ENCODE measurements around the gene BRSK2. TPM values are rescaled to one million over a fixed set of nuclear protein-coding genes. Genes with fewer than 3 reads are reported as not detected.
"Not testable (repeated sequence)": the region's sequence is repeated elsewhere in the genome, so short reads cannot be mapped to it uniquely, and the experiment has no call there.

Gene BRSK2
- total RNA-seq, 1 donor from 2014 or later: 0.93 TPM

DNA sequence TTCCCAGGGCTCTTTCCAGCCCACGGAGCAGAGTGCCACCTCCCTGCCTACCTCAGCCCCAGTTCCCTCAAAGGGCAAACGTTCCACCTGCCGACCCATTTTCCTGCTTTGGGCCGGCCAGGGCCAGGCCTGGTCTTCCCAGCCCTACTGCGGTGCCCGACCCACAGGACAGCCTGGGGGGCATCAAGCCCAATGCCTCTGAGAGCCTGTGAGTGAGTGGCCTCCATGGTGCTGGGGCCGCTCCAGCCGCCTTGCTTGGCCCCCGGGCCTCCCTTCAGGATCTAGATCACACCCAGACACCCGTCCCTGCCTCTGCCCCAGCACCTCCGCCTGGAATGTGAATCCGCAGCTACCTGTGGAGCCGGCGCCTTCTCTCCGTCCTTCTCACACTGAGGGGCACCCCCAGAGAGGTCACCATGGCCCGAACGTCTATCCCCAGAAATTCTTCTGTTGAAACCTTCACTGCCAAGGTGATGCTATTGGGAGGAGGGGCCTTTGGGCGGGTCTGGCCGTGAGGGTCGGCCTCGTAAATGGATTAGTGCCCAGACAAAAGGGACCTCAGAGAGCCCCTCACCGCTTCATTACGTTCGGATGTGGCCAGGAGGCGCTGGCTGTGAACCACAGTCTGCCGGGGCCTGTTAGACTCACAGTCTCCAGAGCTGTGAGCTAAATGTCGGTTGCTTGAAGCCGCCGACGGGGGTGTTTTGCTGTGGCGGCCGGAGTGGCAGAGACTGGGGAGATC is 36.2 kb upstream of the BRSK2 start:
- no peak for DNase-seq (ENCODE audit: extremely low read depth, low read depth, low spot score)

DNA sequence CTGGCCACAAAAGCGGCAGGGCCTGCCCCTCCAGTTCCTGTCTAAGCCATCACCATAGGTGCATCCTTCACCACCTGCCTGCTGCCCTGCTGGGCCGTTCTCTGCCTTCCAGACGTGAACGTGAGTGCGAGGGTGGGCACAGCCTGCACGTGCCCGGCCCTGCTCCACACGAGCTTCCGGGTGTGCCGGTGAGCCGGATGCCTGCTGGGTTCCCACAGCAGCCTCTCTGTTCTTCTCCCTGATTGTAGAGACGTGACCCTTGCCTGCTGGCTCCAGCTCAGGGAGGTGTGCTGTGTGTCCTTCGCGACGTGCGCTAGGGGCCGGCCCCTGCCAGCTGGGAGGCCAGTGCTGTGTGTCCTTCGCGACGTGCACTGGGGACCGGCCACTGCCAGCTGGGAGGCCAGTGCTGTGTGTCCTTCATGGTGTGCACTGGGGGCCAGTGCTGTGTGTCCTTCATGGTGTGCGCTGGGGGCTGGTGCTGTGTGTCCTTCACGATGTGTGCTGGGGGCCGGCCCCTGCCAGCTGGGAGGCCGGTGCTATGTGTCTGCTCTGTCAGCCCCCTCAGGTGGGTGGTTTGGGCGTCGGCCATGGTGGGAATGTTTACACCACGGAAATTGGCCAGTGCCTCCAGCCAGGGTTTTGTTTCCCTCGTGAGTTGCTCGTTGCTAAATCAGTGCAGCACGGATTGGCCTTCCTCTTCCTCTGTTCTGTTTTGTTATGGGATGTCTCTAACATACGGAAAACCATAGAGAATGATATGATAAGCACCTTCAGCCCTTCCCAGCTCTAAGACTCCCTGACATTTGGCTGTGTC is 35.4 kb upstream of the BRSK2 start:
- DNase-seq (ENCODE audit: extremely low read depth, low read depth, low spot score): no peak

DNA sequence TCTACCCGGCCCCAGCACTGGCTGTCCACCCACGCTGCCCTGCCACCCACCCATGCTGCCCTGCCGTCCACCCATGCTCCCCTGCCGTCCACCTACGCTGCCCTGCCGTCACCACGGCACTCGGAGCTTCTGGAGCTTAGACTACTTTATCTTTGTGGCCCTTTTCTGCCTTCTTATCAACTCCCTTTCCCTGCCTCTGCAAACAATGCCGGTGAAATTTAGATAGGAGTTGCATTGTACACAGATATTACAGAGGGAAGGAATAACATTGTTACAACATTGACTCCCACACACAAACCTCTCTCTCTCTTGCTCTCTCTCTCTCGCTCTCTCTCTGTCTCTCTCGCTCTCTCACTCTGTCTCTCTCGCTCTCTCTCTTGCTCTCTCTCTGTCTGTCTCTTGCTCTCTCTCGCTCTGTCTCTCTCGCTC is 33.7 kb upstream of the BRSK2 start:
- no peak for DNase-seq (ENCODE audit: extremely low read depth, low read depth, low spot score)

GRCh38 chr11:1356478-1356960 is 33.2 kb upstream of the BRSK2 start:
- no peak for DNase-seq (ENCODE audit: extremely low read depth, low read depth, low spot score)

- no peak for DNase-seq (ENCODE audit: extremely low read depth, low read depth, low spot score)
Observed at GRCh38 chr11:1358286-1358685, 31.4 kb upstream of the BRSK2 start.

DNA sequence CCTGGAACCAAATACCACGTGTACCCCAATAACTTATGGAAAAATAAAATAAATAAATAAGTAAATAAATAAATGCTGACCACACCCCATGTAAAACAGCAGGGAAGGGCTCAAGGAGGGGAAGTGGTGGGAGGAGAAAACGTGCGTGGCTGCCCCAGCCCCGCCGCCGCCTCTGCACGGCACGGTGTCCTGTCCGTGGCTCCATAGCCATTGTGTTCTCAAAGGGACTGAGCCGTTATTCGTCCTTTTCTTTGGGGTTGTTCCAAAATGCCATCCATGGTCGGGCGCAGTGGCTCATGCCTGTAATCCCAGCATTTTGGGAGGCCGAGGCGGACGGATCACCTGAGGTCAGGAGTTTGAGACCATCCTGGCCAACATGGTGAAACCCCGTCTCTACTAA is 30.8 kb upstream of the BRSK2 start:
- DNase-seq (ENCODE audit: extremely low read depth, low read depth, low spot score): not testable (repeated sequence)

GRCh38 chr11:1359556-1359955 is 30.2 kb upstream of the BRSK2 start:
- no peak for DNase-seq (ENCODE audit: extremely low read depth, low read depth, low spot score)

- DNase-seq (ENCODE audit: extremely low read depth, low read depth, low spot score): no peak
Observed at GRCh38 chr11:1360181-1360834, 29.4 kb upstream of the BRSK2 start.

GRCh38 chr11:1360835-1361357 is 28.8 kb upstream of the BRSK2 start:
- DNase-seq (ENCODE audit: extremely low read depth, low read depth, low spot score): no peak

- DNase-seq (ENCODE audit: extremely low read depth, low read depth, low spot score): no peak
Observed at GRCh38 chr11:1361882-1362281, 27.9 kb upstream of the BRSK2 start.

DNA sequence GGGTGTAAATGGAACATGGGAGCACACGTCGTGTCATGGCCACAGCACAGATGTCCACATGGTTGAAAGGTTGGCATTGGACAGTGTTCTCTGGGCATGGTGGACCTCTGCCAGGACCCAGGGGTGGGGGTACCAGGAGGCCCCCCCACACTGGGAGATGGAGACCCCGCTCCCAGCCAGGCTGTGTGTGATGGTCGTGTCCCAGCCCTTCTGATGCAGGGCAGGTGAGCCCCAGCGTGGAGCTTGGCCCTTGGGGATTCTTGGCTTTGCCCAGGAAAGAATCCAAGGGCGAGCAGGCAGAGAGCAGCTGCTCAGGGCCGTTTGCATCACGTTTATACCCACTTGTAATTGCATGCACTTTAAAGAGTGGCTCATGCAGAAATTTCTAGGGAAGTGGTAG is 22.0 kb upstream of the BRSK2 start:
- no peak for DNase-seq (ENCODE audit: extremely low read depth, low read depth, low spot score)

- no peak for DNase-seq (ENCODE audit: extremely low read depth, low read depth, low spot score)
Observed at GRCh38 chr11:1368216-1368615, 21.5 kb upstream of the BRSK2 start.

- DNase-seq (ENCODE audit: extremely low read depth, low read depth, low spot score): no peak
Observed at GRCh38 chr11:1368966-1369365, 20.8 kb upstream of the BRSK2 start.

GRCh38 chr11:1369371-1370005 is 20.2 kb upstream of the BRSK2 start:
- no peak for DNase-seq (ENCODE audit: extremely low read depth, low read depth, low spot score)

DNA sequence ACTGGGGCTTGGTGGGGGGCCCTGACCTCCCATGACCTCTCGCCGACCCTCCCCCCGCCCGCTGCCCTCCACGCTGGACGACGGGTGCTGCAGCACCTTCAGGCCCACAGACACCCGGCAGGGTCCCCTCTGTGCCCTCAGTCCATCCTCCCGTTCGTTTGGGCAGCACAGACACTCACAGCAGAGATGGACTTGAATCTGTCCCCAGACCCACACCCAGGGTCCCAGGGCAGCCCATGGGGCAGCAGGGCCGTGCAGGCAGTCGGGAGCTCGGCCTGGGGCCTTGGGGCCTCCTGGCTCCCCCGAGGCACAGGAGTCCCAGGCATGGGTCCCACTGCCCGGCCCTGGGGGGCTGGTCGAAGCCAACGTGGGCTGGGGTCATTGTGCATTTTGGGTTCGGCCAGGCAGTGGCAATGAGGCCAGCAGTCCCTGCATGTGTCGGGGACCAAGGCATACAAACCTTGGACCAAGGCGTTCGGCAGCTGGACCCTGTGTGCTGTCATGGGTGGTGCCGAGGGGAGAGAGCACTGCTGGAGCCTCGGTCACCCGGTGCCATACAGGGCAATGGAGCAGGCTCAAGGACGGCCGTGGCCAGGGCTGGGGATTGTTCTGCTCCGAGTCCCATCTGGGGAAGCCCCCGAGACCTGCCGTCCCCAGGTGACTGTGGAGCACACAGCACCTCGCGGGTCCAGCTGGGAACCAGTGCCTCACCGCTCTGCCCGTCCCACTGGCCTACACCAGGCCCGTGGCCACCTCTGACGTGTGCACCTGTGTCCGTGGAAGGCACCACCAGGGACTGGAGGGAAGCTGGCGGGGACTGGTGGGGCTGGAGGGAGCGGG is 19.3 kb upstream of the BRSK2 start:
- DNase-seq (ENCODE audit: extremely low read depth, low read depth, low spot score): no peak

DNA sequence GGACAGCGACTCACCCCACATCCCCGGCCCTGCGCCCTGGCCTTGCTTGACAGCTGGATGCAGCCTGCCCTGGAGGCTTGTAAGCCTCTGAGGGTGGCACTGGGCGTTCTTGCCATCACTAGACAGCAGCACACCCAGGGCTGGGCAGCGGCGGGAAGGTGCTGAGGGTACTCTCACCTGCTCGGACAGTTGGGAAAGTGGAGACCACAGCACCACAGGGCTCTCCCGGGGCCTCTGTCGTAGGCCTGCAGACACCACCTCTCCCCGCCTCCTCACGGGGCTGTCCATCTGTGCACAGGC is 18.8 kb upstream of the BRSK2 start:
- no peak for DNase-seq (ENCODE audit: extremely low read depth, low read depth, low spot score)

- no peak for DNase-seq (ENCODE audit: extremely low read depth, low read depth, low spot score)
Observed at GRCh38 chr11:1371377-1371776, 18.4 kb upstream of the BRSK2 start.

GRCh38 chr11:1371836-1372465 is 17.8 kb upstream of the BRSK2 start:
- DNase-seq (ENCODE audit: extremely low read depth, low read depth, low spot score): no peak

DNA sequence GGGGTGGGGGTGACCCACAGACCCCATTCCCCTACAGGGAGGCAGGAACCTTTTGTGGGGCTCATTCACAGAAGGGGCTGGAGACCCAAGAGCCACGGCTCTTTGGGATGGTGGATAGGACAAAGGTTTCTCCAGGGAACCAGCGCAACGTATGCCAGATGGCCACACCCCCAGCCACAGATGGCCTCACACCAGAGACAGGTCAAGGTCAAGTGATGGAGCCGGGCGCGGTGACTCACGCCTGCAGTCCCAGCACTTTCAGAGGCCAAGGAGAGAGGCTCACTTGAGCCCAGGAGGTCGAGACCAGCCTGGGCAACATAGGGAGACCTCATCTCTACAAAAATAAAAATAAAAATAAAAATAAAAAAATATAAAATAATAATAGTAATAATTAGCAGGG is 17.1 kb upstream of the BRSK2 start:
- DNase-seq (ENCODE audit: extremely low read depth, low read depth, low spot score): no peak
